ENCODE data around the gene RGS10.

RGS10 gene

DNA sequence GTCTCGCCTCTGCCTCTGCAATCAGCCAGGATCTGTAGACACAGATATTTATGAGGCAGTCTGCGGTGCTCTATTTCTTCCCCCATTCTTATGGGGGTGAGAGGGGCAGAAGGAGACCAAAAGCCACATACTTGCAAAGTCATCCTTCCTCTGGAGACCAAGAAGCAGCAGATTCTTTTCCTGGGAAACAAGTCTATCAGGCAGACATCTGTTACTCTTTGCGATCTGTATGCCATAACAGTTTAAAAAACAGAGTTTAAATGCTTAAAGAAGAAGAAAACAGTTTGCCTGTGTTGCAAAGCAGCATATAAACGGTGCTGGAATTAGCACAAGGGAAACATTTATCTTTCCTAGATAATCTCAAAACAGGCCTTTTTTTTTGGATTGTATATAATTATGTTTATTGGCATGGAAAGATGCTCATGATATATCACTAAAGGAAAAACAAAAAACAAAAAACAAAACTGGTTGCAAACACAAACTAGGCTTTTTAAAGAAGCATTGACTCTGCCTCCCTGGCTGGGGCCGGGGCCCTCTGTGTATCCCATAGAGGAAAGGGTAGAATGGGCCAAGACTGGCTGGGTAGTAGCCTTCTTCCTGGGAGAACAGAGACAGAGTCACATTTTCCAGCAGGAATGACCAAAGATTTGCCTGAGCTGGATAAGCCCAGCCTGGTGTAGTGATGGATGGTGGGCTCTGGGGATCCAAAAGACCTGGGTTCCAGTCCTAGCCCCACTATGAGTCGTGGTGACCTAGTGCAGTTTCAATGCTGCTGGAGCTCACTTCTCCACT lies 50.4 kb downstream of the RGS10 start:
- Histone ChIP-seq H3K27ac (no peak overlapping the region), H3K4me1 (peaks cover 0 to 8% (median 5%) of the 10 kb centered on the region in 4 donors), H3K9me3 (no peaks in the 10 kb centered on the region), H3K4me3 (no peak overlapping the region), H3K36me3 (no peaks in the 10 kb centered on the region), H3K27me3 (no peaks in the 10 kb centered on the region)
- intact Hi-C loops (cut with DNase I; ENCODE audit: low total_unique reads): no loop called here
- TF ChIP-seq, protein P1, sequence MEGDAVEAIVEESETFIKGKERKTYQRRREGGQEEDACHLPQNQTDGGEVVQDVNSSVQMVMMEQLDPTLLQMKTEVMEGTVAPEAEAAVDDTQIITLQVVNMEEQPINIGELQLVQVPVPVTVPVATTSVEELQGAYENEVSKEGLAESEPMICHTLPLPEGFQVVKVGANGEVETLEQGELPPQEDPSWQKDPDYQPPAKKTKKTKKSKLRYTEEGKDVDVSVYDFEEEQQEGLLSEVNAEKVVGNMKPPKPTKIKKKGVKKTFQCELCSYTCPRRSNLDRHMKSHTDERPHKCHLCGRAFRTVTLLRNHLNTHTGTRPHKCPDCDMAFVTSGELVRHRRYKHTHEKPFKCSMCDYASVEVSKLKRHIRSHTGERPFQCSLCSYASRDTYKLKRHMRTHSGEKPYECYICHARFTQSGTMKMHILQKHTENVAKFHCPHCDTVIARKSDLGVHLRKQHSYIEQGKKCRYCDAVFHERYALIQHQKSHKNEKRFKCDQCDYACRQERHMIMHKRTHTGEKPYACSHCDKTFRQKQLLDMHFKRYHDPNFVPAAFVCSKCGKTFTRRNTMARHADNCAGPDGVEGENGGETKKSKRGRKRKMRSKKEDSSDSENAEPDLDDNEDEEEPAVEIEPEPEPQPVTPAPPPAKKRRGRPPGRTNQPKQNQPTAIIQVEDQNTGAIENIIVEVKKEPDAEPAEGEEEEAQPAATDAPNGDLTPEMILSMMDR (IDR thresholded peaks at IDR 0.05): no peak
- DNase-seq: no peak

DNA sequence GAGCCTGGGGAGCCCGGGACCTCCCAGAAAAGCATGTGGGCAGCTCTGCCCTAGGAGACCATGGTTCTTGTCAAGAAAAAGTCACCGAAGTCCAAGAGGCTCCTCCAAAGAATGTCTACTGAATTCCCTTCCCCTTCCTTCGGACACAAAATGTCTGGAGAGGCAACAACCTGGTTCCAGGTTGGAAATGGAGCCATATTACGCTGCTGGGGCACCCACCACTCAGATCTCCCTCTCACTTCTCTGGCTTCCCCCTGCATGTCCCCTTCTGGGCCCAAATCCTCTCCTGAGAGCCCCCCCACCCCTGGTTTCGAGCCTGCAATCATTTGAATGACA lies 52.6 kb downstream of the RGS10 start:
- no peaks in the 10 kb centered on the region for H3K9me3 ChIP-seq
- H3K36me3 ChIP-seq: no peaks in the 10 kb centered on the region
- H3K4me1 ChIP-seq: peaks cover 0 to 8% (median 5%) of the 10 kb centered on the region in 4 donors
- TF ChIP-seq, protein P1 (IDR thresholded peaks at IDR 0.05): no peak
- DNase-seq: no peak
- H3K27me3 ChIP-seq: no peaks in the 10 kb centered on the region
- intact Hi-C loops (cut with DNase I; ENCODE audit: low total_unique reads): no loop called here
- H3K4me3 ChIP-seq: peak overlapping the region in 1 of 2 donors; percentile 24
- H3K27ac ChIP-seq: no peak overlapping the region

DNA sequence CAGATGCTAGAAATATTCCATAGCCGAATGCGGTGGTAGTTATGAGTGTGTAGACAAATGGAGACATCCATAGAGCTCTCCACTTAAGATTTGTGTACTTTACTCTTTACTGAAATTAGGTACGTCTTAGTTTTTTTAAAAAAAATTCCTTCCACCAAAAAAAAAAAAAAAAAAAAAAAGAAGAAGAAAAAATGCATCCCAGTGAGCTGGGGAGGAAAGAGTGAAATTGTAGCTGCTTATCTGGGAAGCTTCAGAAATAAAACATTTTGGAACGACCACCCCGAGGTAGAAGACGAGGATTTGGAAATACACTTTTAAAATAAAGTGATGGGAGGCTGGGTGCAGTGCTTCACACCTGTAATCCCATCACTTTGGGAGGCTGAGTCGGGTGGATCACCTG lies 53.8 kb downstream of the RGS10 start:
- Histone ChIP-seq H3K27ac (no peak overlapping the region), H3K27me3 (no peaks in the 10 kb centered on the region), H3K4me1 (peaks cover 0 to 11% (median 5%) of the 10 kb centered on the region in 4 donors), H3K9me3 (no peaks in the 10 kb centered on the region), H3K4me3 (no peak overlapping the region), H3K36me3 (no peaks in the 10 kb centered on the region)
- DNase-seq: no peak
- intact Hi-C loops (cut with DNase I; ENCODE audit: low total_unique reads): no loop called here
- TF ChIP-seq, protein P1 (IDR thresholded peaks at IDR 0.05): no peak

DNA sequence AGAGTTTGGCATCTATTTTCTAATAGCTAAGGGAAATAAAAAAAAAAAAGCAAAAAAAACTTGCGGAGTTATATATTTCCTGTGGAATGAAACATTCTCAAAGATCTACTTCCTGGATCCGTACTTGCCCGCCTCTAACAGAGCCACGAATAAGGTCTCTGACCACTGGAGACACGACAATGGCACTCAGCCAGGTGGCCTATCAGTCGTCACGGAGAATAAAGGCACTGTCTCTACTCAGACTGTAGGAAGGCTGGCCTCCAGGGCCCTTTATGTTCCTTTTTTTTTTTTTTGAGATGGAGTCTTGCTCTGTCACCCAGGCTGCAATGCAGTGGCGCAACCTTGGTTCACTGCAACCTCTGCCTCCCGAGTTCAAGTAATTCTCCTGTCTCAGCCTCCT lies 58.7 kb downstream of the RGS10 start:
- no peaks in the 10 kb centered on the region for H3K27me3 ChIP-seq
- no peak for DNase-seq
- no peak overlapping the region for H3K4me3 ChIP-seq
- TF ChIP-seq, protein P1 (IDR thresholded peaks at IDR 0.05): no peak
- intact Hi-C loops (cut with DNase I; ENCODE audit: low total_unique reads): no loop called here
- H3K9me3 ChIP-seq: no peaks in the 10 kb centered on the region
- no peak overlapping the region for H3K27ac ChIP-seq
- peaks cover 0 to 8% (median 0%) of the 10 kb centered on the region in 4 donors for H3K4me1 ChIP-seq
- no peaks in the 10 kb centered on the region for H3K36me3 ChIP-seq

DNA sequence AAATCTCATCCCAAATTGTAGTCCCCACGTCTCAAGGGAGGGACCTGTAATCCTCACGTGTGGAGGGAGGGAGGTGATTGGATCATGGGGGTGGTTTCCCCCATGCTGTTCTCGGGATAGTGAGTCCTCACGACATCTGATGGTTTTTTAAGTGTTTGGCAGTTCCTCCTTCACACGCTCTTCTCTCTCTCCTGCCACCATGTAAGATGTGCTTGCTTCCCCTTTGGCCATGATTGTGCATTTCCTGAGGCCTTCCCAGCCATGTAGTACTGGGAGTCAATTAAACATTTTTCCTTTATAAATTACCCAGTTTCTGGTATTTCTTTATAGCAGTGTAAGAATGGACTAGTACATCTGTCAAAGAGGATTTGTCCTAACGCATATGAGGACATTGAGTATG lies 59.5 kb downstream of the RGS10 start:
- Histone ChIP-seq H3K27me3 (no peaks in the 10 kb centered on the region), H3K4me1 (peaks cover 0 to 8% (median 0%) of the 10 kb centered on the region in 4 donors), H3K27ac (no peak overlapping the region), H3K36me3 (no peaks in the 10 kb centered on the region), H3K9me3 (no peaks in the 10 kb centered on the region), H3K4me3 (no peak overlapping the region)
- DNase-seq: no peak
- intact Hi-C loops (cut with DNase I; ENCODE audit: low total_unique reads): no loop called here
- TF ChIP-seq, protein P1 (IDR thresholded peaks at IDR 0.05): no peak

Measured in tibial artery (tissue), 4 donors.